Neural cell (in vitro differentiated cells): ENCODE data around the gene CHL1.

ENCODE experiments used
- CTCF ChIP-seq: fragments of 450-650 bp; IDR thresholded peaks from 2 replicates; pipeline ENCODE4 v1.5.1; 2014; ENCODE audit warnings: antibody characterized with exemption, mild to moderate bottlenecking, moderate library complexity; ENCODE audit not compliant: poor library complexity, severe bottlenecking
- EP300 ChIP-seq: fragments of 450-650 bp; conservative IDR thresholded peaks from 2 replicates; pipeline ENCODE4 v1.6.1; 2014; ENCODE audit warnings: antibody characterized with exemption, mild to moderate bottlenecking, moderate library complexity; ENCODE audit not compliant: poor library complexity, severe bottlenecking
- EZH2 ChIP-seq: fragments of 200-600, 300-800 bp; shearing (Covaris generic), sonication (generic); IDR thresholded peaks from 2 replicates; pipeline ENCODE4 v1.6.1; 2014; ENCODE audit warnings: antibody characterized with exemption, low read length, borderline replicate concordance, mild to moderate bottlenecking; ENCODE audit not compliant: insufficient read depth, poor library complexity, severe bottlenecking
- MXI1 ChIP-seq: fragments of 450-650 bp; conservative IDR thresholded peaks from 2 replicates; pipeline ENCODE4 v1.6.1; 2014; ENCODE audit warnings: antibody characterized with exemption, mild to moderate bottlenecking; ENCODE audit not compliant: poor library complexity, severe bottlenecking
- POLR2AphosphoS5 ChIP-seq: IDR thresholded peaks from 2 replicates; pipeline ENCODE4 v1.6.1; 2012
- RAD21 ChIP-seq: fragments of 450-650 bp; conservative IDR thresholded peaks from 2 replicates; pipeline ENCODE4 v1.6.1; 2014; ENCODE audit warnings: antibody characterized with exemption, mild to moderate bottlenecking, moderate library complexity
- REST ChIP-seq: IDR thresholded peaks from 2 replicates; pipeline ENCODE4 v1.6.1; 2012; ENCODE audit warnings: borderline replicate concordance
- TAF1 ChIP-seq: IDR thresholded peaks from 2 replicates; pipeline ENCODE4 v1.6.1; 2012; ENCODE audit warnings: low read depth

- TF ChIP-seq CTCF (no peak), EZH2 (no peak), EP300 (no peak), REST (no peak), TAF1 (no peak), POLR2AphosphoS5 (no peak), MXI1 (no peak), RAD21 (no peak)
Observed at GRCh38 chr3:399647-400046, 203.1 kb downstream of the CHL1 start.
